Renal pelvis (tissue), 12 donors: Measurements from ENCODE around the gene ZNF256. TPM values are rescaled to one million over a fixed set of nuclear protein-coding genes. Genes with fewer than 3 reads are reported as not detected.

Experiments used
- DNase-seq: peaks from one replicate; pipeline ENCODE4 v3.0.0-alpha.2; 2013
- long read RNA-seq, 16 experiments: transcript quantifications; one replicate each; lab custom pipeline, GENCODE V29; 2026
- polyA plus RNA-seq, 3 donors: library from polyadenylated mRNA; unstranded; fragments of 120-200 nt; gene quantifications; one replicate each; pipeline ENCODE4 v1.2.1, GENCODE V29; 2013; ENCODE audit not compliant: insufficient read length in 3 of 3

Gene ZNF256
- polyA plus RNA-seq: 10 to 100 TPM in 2 of 3 donors, 1 to 10 TPM in 1; 9.0 to 11.2 (median 11.0) TPM
- long read RNA-seq, donor 1, partial matches to known transcripts: 0 of 4 reads
- long read RNA-seq, donor 1, other reads (novel, unspliced or antisense): 0 of 4 reads
- long read RNA-seq, donor 2, partial matches to known transcripts: 0 of 3 reads
- long read RNA-seq, donor 2, other reads (novel, unspliced or antisense): 0 of 3 reads
- long read RNA-seq, donor 3, partial matches to known transcripts: 0 of 3 reads
- long read RNA-seq, donor 3, other reads (novel, unspliced or antisense): 0 of 3 reads
- long read RNA-seq, donor 4, partial matches to known transcripts: 0 of 2 reads
- long read RNA-seq, donor 4, other reads (novel, unspliced or antisense): 0 of 2 reads
- long read RNA-seq, donor 5: 0 reads
- long read RNA-seq, donor 6: 0 reads
- long read RNA-seq, donor 7, partial matches to known transcripts: 0 of 5 reads
- long read RNA-seq, donor 7, other reads (novel, unspliced or antisense): 0 of 5 reads
- long read RNA-seq, donor 8, partial matches to known transcripts: 0 of 1 reads
- long read RNA-seq, donor 8, other reads (novel, unspliced or antisense): 0 of 1 reads
- long read RNA-seq, donor 9, partial matches to known transcripts: 0 of 1 reads
- long read RNA-seq, donor 9, other reads (novel, unspliced or antisense): 0 of 1 reads
- long read RNA-seq, donor 10, partial matches to known transcripts: 0 of 5 reads
- long read RNA-seq, donor 10, other reads (novel, unspliced or antisense): 0 of 5 reads
- long read RNA-seq, donor 11, partial matches to known transcripts: 0 of 3 reads
- long read RNA-seq, donor 11, other reads (novel, unspliced or antisense): 0 of 3 reads
- long read RNA-seq, donor 12, partial matches to known transcripts: 0 of 5 reads
- long read RNA-seq, donor 12, other reads (novel, unspliced or antisense): 0 of 5 reads
- long read RNA-seq, donor 13, partial matches to known transcripts: 0 of 2 reads
- long read RNA-seq, donor 13, other reads (novel, unspliced or antisense): 0 of 2 reads
- long read RNA-seq, donor 14, partial matches to known transcripts: 0 of 4 reads
- long read RNA-seq, donor 14, other reads (novel, unspliced or antisense): 0 of 4 reads
- long read RNA-seq, donor 15, partial matches to known transcripts: 0 of 3 reads
- long read RNA-seq, donor 15, other reads (novel, unspliced or antisense): 0 of 3 reads
- long read RNA-seq, donor 16, partial matches to known transcripts: 0 of 2 reads
- long read RNA-seq, donor 16, other reads (novel, unspliced or antisense): 0 of 2 reads

DNA sequence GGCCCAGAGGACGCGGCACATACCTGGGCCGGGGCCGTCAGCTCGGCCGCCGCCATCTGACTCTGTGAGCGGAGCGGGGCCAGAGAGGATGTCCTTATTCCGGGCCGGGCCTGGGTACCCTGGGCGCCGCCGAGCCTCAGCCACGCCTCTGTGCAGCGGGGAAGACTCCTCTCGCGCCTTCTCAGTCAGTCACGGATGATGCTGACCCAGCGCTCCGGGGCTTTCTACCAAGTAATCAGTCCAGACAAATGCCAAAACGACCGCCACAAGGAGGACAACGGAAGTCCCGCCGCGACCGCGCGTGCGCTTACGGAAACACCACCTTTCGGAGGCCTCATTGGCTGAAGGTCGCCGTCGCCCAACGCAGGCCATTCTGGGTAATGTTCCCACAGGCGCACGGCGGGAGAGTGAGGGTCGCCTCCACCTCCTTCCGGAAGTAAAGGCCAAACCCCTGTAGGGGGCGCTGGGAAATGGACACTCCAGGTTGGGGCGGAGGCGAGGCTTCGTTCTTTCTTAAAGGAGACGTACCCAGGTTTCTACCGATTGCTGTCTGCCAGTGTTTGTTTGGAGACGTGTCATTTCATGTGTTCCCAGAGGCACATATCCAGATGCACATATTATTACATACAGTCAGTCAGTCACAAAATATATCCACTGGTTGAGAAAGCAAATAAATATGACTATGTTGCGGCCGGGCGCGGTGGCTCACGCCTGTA, at the start of gene ZNF256:
Gene ZNF256 (minus strand): TSS at position 288 of the 716 bp plus-strand sequence. CDS start 232 bp downstream, at position 56.
- DNase-seq: peak; percentile 97

- DNase-seq: no peak
Measured at GRCh38 chr19:57992841-57993240, 45.3 kb upstream of the ZNF256 start.

GRCh38 chr19:57978586-57979289, 31.2 kb upstream of the ZNF256 start:
- no peak for DNase-seq

GRCh38 chr19:57974434-57974833, 26.9 kb upstream of the ZNF256 start, which contains the start of gene C19orf18:
Gene C19orf18, minus strand, starts transcription at chr19:57974534. Its CDS starts 102 bp downstream, at chr19:57974432.
- DNase-seq: no peak

- DNase-seq: no peak
Measured at GRCh38 chr19:57964761-57965160, 17.3 kb upstream of the ZNF256 start.

- DNase-seq: no peak
Measured at GRCh38 chr19:57961785-57962184, 14.3 kb upstream of the ZNF256 start.

GRCh38 chr19:57954996-57955395, 7.5 kb upstream of the ZNF256 start:
- no peak for DNase-seq

DNA sequence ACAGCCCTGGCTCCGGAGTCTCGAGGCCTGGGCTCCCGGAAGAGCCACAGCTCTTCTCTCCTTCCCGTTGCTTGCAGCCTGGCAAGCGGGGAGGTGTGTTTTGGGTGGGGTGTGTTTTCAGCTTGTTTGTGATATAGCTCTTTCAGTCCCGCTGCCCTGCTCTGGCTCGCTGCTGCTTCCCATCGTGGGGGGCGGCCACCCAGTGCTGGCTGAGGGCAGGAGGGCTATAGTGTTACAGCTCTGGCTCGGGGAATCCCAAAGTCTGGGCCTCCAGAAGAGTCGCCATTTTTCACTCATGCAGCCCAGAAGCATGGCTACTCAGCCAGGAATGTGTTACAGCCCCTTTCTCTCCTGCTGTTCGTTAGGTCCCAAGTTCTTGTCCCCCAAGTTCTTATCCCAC, 2.2 kb upstream of the ZNF256 start:
- DNase-seq: no peak

DNA sequence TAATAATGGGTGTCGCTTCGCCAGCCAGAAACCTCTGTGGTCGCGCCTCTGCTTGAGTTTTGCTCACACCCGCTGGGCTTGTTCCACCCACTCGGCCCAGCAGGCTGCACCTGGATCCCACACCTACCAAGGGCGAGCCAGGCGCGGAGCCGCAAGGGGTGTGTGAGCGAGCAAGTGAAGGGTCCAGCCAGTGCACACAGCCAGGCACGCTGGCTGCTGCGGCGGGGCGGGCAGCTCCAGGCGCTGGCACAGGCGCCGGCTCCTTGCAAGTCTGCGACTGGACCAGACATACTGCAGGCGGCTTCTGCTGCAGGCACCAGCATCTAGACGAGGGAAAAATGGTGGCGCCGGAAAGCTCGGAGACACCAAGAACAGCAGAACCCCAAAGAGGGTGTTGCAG, 1.8 kb upstream of the ZNF256 start:
- DNase-seq: no peak

DNA sequence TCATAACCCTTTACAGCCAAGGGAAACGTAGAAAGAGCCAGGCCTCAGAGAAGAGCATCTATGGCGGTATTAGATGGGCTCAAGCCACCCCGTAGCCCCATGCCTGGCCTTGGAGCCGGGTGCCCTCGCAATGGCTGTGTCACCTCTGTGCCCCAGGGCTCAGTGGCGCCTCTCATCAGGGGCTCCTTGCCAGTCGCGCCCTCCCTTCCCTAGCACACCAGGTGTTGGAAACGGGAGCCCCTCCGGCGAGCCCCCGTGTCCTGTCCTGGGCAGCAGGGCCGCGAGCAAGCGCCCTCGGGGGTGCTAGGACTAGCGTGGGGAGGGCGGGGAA, 453 bp downstream of the ZNF256 start:
- no peak for DNase-seq

DNA sequence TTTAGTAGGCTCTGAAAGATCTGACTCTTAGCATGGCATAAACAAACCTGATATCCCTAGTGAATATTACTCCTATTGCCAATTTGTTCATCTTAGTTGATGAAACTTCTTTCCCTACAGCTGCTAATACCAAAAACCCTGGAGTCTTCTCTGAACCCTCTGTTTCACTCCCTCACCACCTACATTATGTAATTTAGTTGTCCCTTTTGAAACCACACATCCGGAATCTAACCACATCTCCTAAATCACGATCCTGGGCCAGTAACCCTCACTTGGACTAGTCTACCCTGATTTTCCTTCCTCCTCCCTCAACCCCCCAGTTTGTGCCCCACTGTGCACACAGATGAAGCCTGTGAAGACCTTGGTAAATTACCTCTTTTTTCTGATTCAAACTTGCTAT, 1.2 kb downstream of the ZNF256 start:
- no peak for DNase-seq

DNA sequence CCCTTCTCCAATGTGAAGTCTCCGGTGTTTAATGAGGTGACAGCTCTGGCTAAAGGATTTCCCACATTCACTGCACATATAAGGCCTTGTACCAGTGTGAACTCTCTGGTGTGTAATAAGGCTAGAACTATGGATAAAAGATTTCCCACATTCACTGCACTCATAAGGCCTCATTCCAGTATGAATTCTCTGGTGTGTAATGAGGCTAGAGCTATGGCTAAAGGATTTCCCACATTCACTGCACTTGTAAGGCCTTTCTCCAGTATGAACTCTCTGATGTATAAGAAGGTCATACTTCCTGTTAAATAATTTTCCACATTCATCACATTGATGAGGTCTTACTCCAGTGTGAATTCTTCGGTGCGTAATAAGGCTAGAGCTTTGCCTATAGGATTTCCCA, 5.9 kb downstream of the ZNF256 start:
- DNase-seq: no peak

- DNase-seq: no peak
Measured at GRCh38 chr19:57935731-57936130, 11.8 kb downstream of the ZNF256 start.

GRCh38 chr19:57934820-57935665, 12.5 kb downstream of the ZNF256 start, which contains the start of gene ZNF418:
Gene ZNF418, minus strand, starts transcription at chr19:57935402. Its CDS starts 1,580 bp downstream, at chr19:57933822.
- peak; percentile 88 for DNase-seq

DNA sequence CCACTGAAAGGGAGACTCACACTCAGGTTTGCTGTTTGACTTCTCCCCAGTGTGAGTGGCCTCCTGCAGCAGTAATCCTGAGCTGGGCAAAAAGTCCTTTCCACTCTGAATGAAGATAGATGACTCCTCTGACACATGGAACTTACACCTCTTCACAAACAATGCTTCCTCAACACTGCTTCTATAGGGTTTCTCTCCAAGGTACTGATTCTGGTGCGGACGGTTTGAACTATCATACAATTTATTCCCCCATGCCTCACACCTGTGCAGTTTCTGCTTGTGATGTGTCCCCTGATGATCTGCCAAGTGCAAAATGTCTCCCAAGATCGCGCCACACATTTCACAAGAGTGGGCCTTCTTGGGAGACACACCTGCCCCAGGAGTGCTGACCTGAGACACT, 19.9 kb downstream of the ZNF256 start:
- no peak for DNase-seq

DNA sequence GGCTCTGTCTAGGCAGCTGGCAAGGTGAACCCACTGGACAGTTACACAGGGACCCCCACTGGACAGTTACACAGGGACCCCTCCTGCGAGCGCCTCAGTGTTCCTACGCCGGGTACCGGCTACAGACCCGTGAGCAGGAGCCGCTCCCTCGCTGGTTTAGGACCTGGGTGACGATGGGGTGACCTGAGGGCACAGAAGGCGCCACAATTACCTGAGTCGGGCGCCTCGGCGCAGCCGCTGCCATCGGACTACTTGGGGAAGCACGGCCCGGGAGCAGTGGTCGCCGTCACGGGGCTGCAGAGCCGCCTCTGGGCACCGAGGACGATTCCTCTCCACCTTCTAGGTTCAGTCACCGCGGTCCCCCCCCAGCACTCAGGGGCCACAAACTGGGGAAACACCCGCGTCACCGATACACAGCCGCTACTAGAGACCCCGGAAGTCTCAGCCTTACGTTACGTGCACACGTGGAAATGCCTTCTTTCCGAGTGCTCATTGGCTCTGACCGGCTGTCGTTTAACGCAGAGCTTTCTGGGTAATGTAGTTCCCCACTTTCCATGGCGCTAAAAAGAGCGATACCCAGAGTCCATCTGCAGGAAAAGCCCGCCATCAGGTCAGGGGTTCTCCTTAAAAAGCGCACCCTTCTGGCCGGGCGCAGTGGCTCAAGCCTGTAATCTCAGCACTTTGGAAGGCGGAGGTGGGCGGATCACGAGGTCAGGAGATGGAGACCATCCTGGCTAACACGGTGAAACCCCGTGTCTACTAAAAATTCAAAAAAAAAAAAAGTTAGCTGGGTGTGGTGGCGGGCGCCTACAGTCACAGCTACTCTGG, 31.1 kb downstream of the ZNF256 start, which contains the start of gene ZNF417:
Gene ZNF417 (minus strand): TSS at position 425 of the 828 bp plus-strand sequence. CDS start 181 bp downstream, at position 244.
- DNase-seq: peak; percentile 96

DNA sequence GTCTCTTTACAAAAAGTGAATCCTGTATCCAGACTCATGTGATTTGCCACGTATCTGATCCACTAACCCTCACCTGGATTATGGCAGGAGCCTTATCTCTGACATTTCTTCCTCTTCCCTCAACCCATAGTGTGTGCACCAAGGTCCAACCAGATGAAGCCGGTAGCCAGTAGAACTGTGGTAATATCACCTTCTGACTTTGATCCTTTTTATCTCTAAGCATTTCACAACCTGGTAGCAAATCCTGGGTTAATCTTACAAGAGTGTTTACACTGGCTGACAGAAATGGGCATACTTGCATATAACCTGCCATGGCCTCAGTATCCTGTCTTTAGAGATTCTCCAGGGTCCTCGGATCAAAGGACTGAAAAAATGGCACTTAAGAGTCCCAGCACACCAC, 33.0 kb downstream of the ZNF256 start:
- no peak for DNase-seq

- no peak for DNase-seq
Measured at GRCh38 chr19:57907394-57907793, 40.1 kb downstream of the ZNF256 start.
